ENCODE measurements around the gene FGD5.
"Not testable (repeated sequence)": the region's sequence is repeated elsewhere in the genome, so short reads cannot be mapped to it uniquely, and the experiment has no call there.

Gene FGD5

GRCh38 chr3:14806641-14807263 is 12.0 kb upstream of the FGD5 start:
- H3F3A ChIP-seq (ENCODE audit: control insufficient read depth, insufficient read depth) = no peaks in the 10 kb centered on the region
- H3K79me2 ChIP-seq (ENCODE audit: control insufficient read depth, low read length) = no peaks in the 10 kb centered on the region
- H3K9me2 ChIP-seq (replicated peaks; ENCODE audit: control insufficient read depth, low read length) = no peaks in the 10 kb centered on the region
- peaks cover 5% of the 10 kb centered on the region; the same call in 1 of the 2 replicates for H3K4me1 ChIP-seq (ENCODE audit: control insufficient read depth, low read length)
- no peak overlapping the region for H3K27ac ChIP-seq (ENCODE audit: low read depth, low read length)
- no peaks in the 10 kb centered on the region for H4K20me1 ChIP-seq (ENCODE audit: control insufficient read depth, insufficient read depth, low read depth, low read length)
- H3K4me2 ChIP-seq (ENCODE audit: low read length) = no peak overlapping the region
- H3K4me3 ChIP-seq (ENCODE audit: low read length) = no peak overlapping the region
- H3K9me3 ChIP-seq (ENCODE audit: control insufficient read depth, insufficient read depth, low read length) = no peaks in the 10 kb centered on the region
- no peaks in the 10 kb centered on the region for H3K36me3 ChIP-seq (ENCODE audit: control insufficient read depth, low read length)
- TF ChIP-seq EZH2phosphoT487 (IDR thresholded peaks at IDR 0.05; ENCODE audit: borderline replicate concordance, low read length) = no peak
- TF ChIP-seq CTCF (IDR thresholded peaks at IDR 0.05; ENCODE audit: low read depth, low read length, poor library complexity, severe bottlenecking) = no peak
- H3K27me3 ChIP-seq (ENCODE audit: control insufficient read depth, low read length) = peaks cover 39% of the 10 kb centered on the region

GRCh38 chr3:14808025-14808424 is 10.7 kb upstream of the FGD5 start:
- Histone ChIP-seq H3K4me2 (ENCODE audit: low read length) (no peak overlapping the region), H3K36me3 (ENCODE audit: control insufficient read depth, low read length) (no peaks in the 10 kb centered on the region), H3K27ac (ENCODE audit: low read depth, low read length) (no peak overlapping the region), H3K4me3 (ENCODE audit: low read length) (no peak overlapping the region), H3K4me1 (ENCODE audit: control insufficient read depth, low read length) (peaks cover 5% of the 10 kb centered on the region; the same call in 1 of the 2 replicates), H3K79me2 (ENCODE audit: control insufficient read depth, low read length) (no peaks in the 10 kb centered on the region), H3K9me2 (replicated peaks; ENCODE audit: control insufficient read depth, low read length) (no peaks in the 10 kb centered on the region), H3F3A (ENCODE audit: control insufficient read depth, insufficient read depth) (no peaks in the 10 kb centered on the region), H3K27me3 (ENCODE audit: control insufficient read depth, low read length) (peaks cover 35% of the 10 kb centered on the region), H4K20me1 (ENCODE audit: control insufficient read depth, insufficient read depth, low read depth, low read length) (no peaks in the 10 kb centered on the region), H3K9me3 (ENCODE audit: control insufficient read depth, insufficient read depth, low read length) (no peaks in the 10 kb centered on the region)
- TF ChIP-seq CTCF (IDR thresholded peaks at IDR 0.05; ENCODE audit: low read depth, low read length, poor library complexity, severe bottlenecking) (no peak), EZH2phosphoT487 (IDR thresholded peaks at IDR 0.05; ENCODE audit: borderline replicate concordance, low read length) (no peak)

- no peaks in the 10 kb centered on the region for H3F3A ChIP-seq (ENCODE audit: control insufficient read depth, insufficient read depth)
- H3K9me2 ChIP-seq (replicated peaks; ENCODE audit: control insufficient read depth, low read length) = no peaks in the 10 kb centered on the region
- no peak overlapping the region for H3K4me2 ChIP-seq (ENCODE audit: low read length)
- H3K4me3 ChIP-seq (ENCODE audit: low read length) = no peak overlapping the region
- no peak overlapping the region for H3K27ac ChIP-seq (ENCODE audit: low read depth, low read length)
- H3K4me1 ChIP-seq (ENCODE audit: control insufficient read depth, low read length) = peaks cover 5% of the 10 kb centered on the region; the same call in 1 of the 2 replicates
- H3K36me3 ChIP-seq (ENCODE audit: control insufficient read depth, low read length) = no peaks in the 10 kb centered on the region
- H3K27me3 ChIP-seq (ENCODE audit: control insufficient read depth, low read length) = peaks cover 28% of the 10 kb centered on the region
- no peaks in the 10 kb centered on the region for H4K20me1 ChIP-seq (ENCODE audit: control insufficient read depth, insufficient read depth, low read depth, low read length)
- no peaks in the 10 kb centered on the region for H3K9me3 ChIP-seq (ENCODE audit: control insufficient read depth, insufficient read depth, low read length)
- TF ChIP-seq EZH2phosphoT487 (IDR thresholded peaks at IDR 0.05; ENCODE audit: borderline replicate concordance, low read length) (no peak), CTCF (IDR thresholded peaks at IDR 0.05; ENCODE audit: low read depth, low read length, poor library complexity, severe bottlenecking) (no peak)
- no peaks in the 10 kb centered on the region for H3K79me2 ChIP-seq (ENCODE audit: control insufficient read depth, low read length)
Measured at GRCh38 chr3:14808502-14809266, 10.1 kb upstream of the FGD5 start.

GRCh38 chr3:14809611-14810010 is 9.2 kb upstream of the FGD5 start:
- not testable (repeated sequence) for H3K36me3 ChIP-seq (ENCODE audit: control insufficient read depth, low read length); H3K4me3 ChIP-seq (ENCODE audit: low read length); H3K4me1 ChIP-seq (ENCODE audit: control insufficient read depth, low read length); H3K9me3 ChIP-seq (ENCODE audit: control insufficient read depth, insufficient read depth, low read length); H4K20me1 ChIP-seq (ENCODE audit: control insufficient read depth, insufficient read depth, low read depth, low read length); H3K9me2 ChIP-seq (replicated peaks; ENCODE audit: control insufficient read depth, low read length); H3K4me2 ChIP-seq (ENCODE audit: low read length); H3K79me2 ChIP-seq (ENCODE audit: control insufficient read depth, low read length); H3K27ac ChIP-seq (ENCODE audit: low read depth, low read length); H3F3A ChIP-seq (ENCODE audit: control insufficient read depth, insufficient read depth)
- H3K27me3 ChIP-seq (ENCODE audit: control insufficient read depth, low read length) = peaks cover 21% of the 10 kb centered on the region
